K562 (cell line): Measurements from ENCODE around the gene SPATA13. TPM values are rescaled to one million over a fixed set of nuclear protein-coding genes. Genes with fewer than 3 reads are reported as not detected.

ENCODE experiments used
- ATAC-seq: fragments of 200-7000 bp; cut with Tn5 transposase; 3 replicates; pipeline ENCODE4 v1.9.1; 2020; ENCODE audit warnings: moderate library complexity
- BruUV-seq: library from RNA; stranded (reverse); fragments of 400-500 nt; replicated peaks from 2 replicates; lab custom pipeline; 2021; lab: Mats Ljungman, UMichigan
- CTCF ChIA-PET: fragments of 300-600 bp; formaldehyde crosslinking; extraction: SDS; loops from one replicate; lab custom pipeline; 2021; ENCODE audit warnings: low intra/inter-chr PET ratio; lab: Yijun Ruan, JAX
- POLR2A ChIA-PET: fragments of 300-600, 350-650 bp; sonication (Branson Sonifier 250); formaldehyde crosslinking; extraction: SDS; loops from one replicate; lab custom pipeline; 2021; ENCODE audit warnings: antibody characterized with exemption, inconsistent platforms; lab: Yijun Ruan, JAX
- DNase-seq, 4 experiments: peaks; one replicate each; pipeline versions ENCODE4 v3.0.0 to v3.0.0-alpha.2; 2011 to 2018; ENCODE audit warnings: low spot score in 3 of 4, mixed read lengths in 3 of 4; ENCODE audit errors: extremely low read depth in 1 of 4
- FAIRE-seq: peaks from 2 replicates; lab custom pipeline; 2011; peaks lifted over from hg19 to GRCh38; lab: Jason Lieb, UNC
- H2AFZ ChIP-seq: 2 replicates; pipeline ENCODE4 v1.6.0; 2011; ENCODE audit warnings: low read depth, low read length, control low read depth, inconsistent platforms
- H3K27ac ChIP-seq: fragments of 200-600 bp; 3 replicates; pipeline ENCODE4 v1.8.0; 2011; ENCODE audit warnings: low read depth, mild to moderate bottlenecking, control low read depth, inconsistent platforms, low read length, moderate library complexity, mixed read lengths; ENCODE audit errors: extremely low read depth
- H3K27me3 ChIP-seq, 2 experiments: fragments of 300-600 bp in 1 of 2; 2 replicates in 1 of 2; 3 replicates in 1 of 2; pipeline versions ENCODE4 v1.6.0 to v1.8.0; 2011; ENCODE audit warnings: inconsistent platforms in 2 of 2, low read length in 2 of 2, mild to moderate bottlenecking in 1 of 2, mixed read lengths in 1 of 2, moderate library complexity in 1 of 2; ENCODE audit not compliant: control insufficient read depth in 2 of 2, insufficient read depth in 2 of 2
- H3K36me3 ChIP-seq: fragments of 300-600 bp; 3 replicates; pipeline ENCODE4 v1.8.0; 2011; ENCODE audit warnings: mild to moderate bottlenecking, low read length, inconsistent platforms; ENCODE audit not compliant: control insufficient read depth, insufficient read depth
- H3K4me1 ChIP-seq, 2 experiments: fragments of 200-600 bp in 1 of 2; replicated peaks in 1 of 2; 2 replicates in 1 of 2; 3 replicates in 1 of 2; pipeline versions ENCODE4 v1.5.1 to v1.8.0; 2011; ENCODE audit warnings: inconsistent platforms in 2 of 2, low read length in 2 of 2, mild to moderate bottlenecking in 1 of 2, mixed read lengths in 1 of 2, moderate library complexity in 1 of 2; ENCODE audit not compliant: control insufficient read depth in 2 of 2, insufficient read depth in 2 of 2
- H3K4me2 ChIP-seq: 2 replicates; pipeline ENCODE4 v1.6.1; 2011; ENCODE audit warnings: low read length, control low read depth, inconsistent platforms, mixed read lengths; ENCODE audit not compliant: insufficient read depth
- H3K4me3 ChIP-seq: fragments of 200-600 bp; sonication (generic), shearing (Covaris generic); 2 replicates; pipeline ENCODE4 v1.5.1; 2016; ENCODE audit warnings: control low read depth, inconsistent platforms
- H3K79me2 ChIP-seq: fragments of 200-600 bp; 3 replicates; pipeline ENCODE4 v1.8.0; 2011; ENCODE audit warnings: low read length, inconsistent platforms; ENCODE audit not compliant: control insufficient read depth, insufficient read depth
- H3K9ac ChIP-seq, 2 experiments: 2 replicates each; pipeline versions ENCODE4 v1.6.0 to v1.6.1; 2011; ENCODE audit warnings: low read depth in 2 of 2, low read length in 2 of 2, control low read depth in 1 of 2, inconsistent platforms in 1 of 2, mild to moderate bottlenecking in 1 of 2, mixed read lengths in 1 of 2; ENCODE audit not compliant: insufficient read depth in 1 of 2
- H3K9me1 ChIP-seq: one replicate; pipeline ENCODE4 v1.6.0; 2011; ENCODE audit warnings: inconsistent platforms, mild to moderate bottlenecking, low read length, moderate library complexity; ENCODE audit not compliant: control insufficient read depth, insufficient read depth
- H3K9me3 ChIP-seq: replicated peaks from 2 replicates; pipeline ENCODE4 v1.5.1; 2011; ENCODE audit warnings: low read depth, low read length, inconsistent platforms; ENCODE audit not compliant: control insufficient read depth, insufficient read depth
- H4K20me1 ChIP-seq: replicated peaks from 2 replicates; pipeline ENCODE4 v1.6.1; 2011; ENCODE audit warnings: low read length, inconsistent platforms, mixed read lengths; ENCODE audit not compliant: control insufficient read depth, insufficient read depth
- ETV5 ChIP-seq: sonication (generic); formaldehyde crosslinking; IDR thresholded peaks from 2 replicates; pipeline ENCODE4 v1.4.0; 2020; ENCODE audit warnings: low read depth, mild to moderate bottlenecking, missing genetic modification reagents
- NFE2L1 ChIP-seq: fragments of 450-650 bp; IDR thresholded peaks from 2 replicates; pipeline ENCODE4 v1.6.1; 2016; ENCODE audit warnings: missing genetic modification characterization, low read depth, mild to moderate bottlenecking, missing compliant biosample characterization, moderate library complexity, borderline replicate concordance
- POU5F1 ChIP-seq: fragments of 150-350 bp; IDR thresholded peaks from 2 replicates; pipeline ENCODE4 v1.6.1; 2014; ENCODE audit warnings: borderline replicate concordance, low read length, low read depth, mild to moderate bottlenecking; ENCODE audit not compliant: partially characterized antibody
- SMC3 ChIP-seq: conservative IDR thresholded peaks from 2 replicates; pipeline ENCODE4 v1.6.1; 2011; ENCODE audit warnings: low read depth, low read length, improper control_type of control experiment; ENCODE audit not compliant: insufficient read depth
- SREBF2 ChIP-seq: sonication (generic); formaldehyde crosslinking; IDR thresholded peaks from 2 replicates; pipeline ENCODE4 v1.4.0; 2020; ENCODE audit warnings: mild to moderate bottlenecking, missing genetic modification reagents
- ZNF511 ChIP-seq: sonication (generic); formaldehyde crosslinking; IDR thresholded peaks from 2 replicates; pipeline ENCODE4 v1.8.0; 2022; ENCODE audit warnings: mild to moderate bottlenecking, missing genetic modification reagents
- WGBS: fragments of 100-300 bp; shearing (Covaris generic); methylation state at CpG from one replicate; pipeline ENCODE4 v1.1.6; 2016; ENCODE audit warnings: low coverage, mixed read lengths; ENCODE audit not compliant: insufficient coverage; ENCODE audit errors: missing lambda C conversion rate; 5-methylcytosine and 5-hydroxymethylcytosine counted together
- in situ Hi-C: fragments of 300-500 bp; cut with MboI; formaldehyde crosslinking; loops from 4 replicates; pipeline ENCODE4 v1.15.0; 2018; ENCODE audit warnings: inconsistent platforms, mixed read lengths
- intact Hi-C: fragments of 100-400 bp; cut with micrococcal nuclease; formaldehyde crosslinking; loops from 2 replicates; pipeline ENCODE4 v1.14.2; 2022
- polyA plus RNA-seq, 8 experiments: library from polyadenylated mRNA; depleted of rRNA in 4 of 8; stranded (reverse) in 5 of 8; unstranded in 3 of 8; fragments of >200 nt; fragmentation: Nextera tagmentation in 2 of 8; fragmentation: Illumina TruSeq in 1 of 8; extraction: Ambion mirVana in 2 of 8; extraction: Trizol in 1 of 8; gene quantifications; 2 replicates each; pipeline versions ENCODE4 v1.2.1 to v1.2.3, GENCODE V29; 2011 to 2014; ENCODE audit warnings: inconsistent platforms in 1 of 8, missing spikeins in 1 of 8
- total RNA-seq, 7 experiments: library from RNA; depleted of rRNA in 6 of 7; stranded (reverse); fragments of >200 nt in 6 of 7; fragmentation: Illumina TruSeq in 2 of 7; extraction: Trizol in 2 of 7; gene quantifications; 2 replicates each; pipeline versions ENCODE4 v1.2.1 to v1.2.3, GENCODE V29; 2011 to 2021; ENCODE audit warnings: low replicate concordance in 1 of 7

The SPATA13 gene
- total and polyA plus RNA-seq, 9 of the 15 experiments (the other 6 are each of a cell fraction or from before 2014, with no cell fraction given), result 0.08 to 0.99 (median 0.21) TPM; not detected in 2

- no peak for TF ChIP-seq ZNF511 (CRISPR knock-in tag)
- no peak for TF ChIP-seq SREBF2 (CRISPR knock-in tag)
Measured at GRCh38 chr13:24112791-24113190, 47.7 kb upstream of the SPATA13 start (continued).

DNA sequence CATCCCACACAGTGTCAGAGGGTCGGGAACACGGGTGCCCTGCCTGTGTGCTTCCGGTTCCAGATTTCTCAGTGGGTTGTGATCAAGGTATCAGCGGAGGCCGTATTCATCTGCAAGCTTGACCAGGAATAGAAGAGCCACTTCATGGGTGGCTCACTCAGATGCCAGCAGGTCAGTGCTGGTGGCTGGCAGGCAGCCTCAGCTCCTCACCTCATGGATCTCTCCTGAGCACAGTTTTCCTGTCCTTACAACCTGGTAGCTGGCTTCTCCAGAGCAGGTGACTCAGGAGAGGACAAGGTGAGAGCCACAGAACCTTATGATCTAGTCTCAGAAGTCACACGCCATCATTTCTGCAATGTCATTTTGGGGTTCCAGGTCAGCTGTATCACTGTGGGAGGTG is 44.8 kb upstream of the SPATA13 start:
- Histone ChIP-seq H3K79me2 (no peaks in the 10 kb centered on the region), H3K4me1 (no peaks in the 10 kb centered on the region), H3K4me3 (no peak overlapping the region), H3K36me3 (no peaks in the 10 kb centered on the region), H2AFZ (no peak overlapping the region), H3K27me3 (peaks cover 0 to 5% of the 10 kb centered on the region in 2 experiments; a peak in 2 of 5 replicates), H3K9me1 (no peaks in the 10 kb centered on the region), H3K4me2 (no peak overlapping the region), H3K9ac (no peak overlapping the region), H3K9me3 (no peaks in the 10 kb centered on the region), H3K27ac (no peak overlapping the region), H4K20me1 (no peaks in the 10 kb centered on the region)
- TF ChIP-seq ETV5 (CRISPR knock-in tag) (no peak), POU5F1 (no peak), SMC3 (no peak), NFE2L1 (tag) (no peak)
- 0% methylated on average over 4 of the region's 6 CpGs for WGBS
- ATAC-seq (no peak), DNase-seq (no peak), FAIRE-seq (no peak)
- CTCF ChIA-PET, result no interaction called here
- no TSS peak for BruUV-seq
- intact Hi-C loops, result no loop called here
- in situ Hi-C loops, result no loop called here
- POLR2A ChIA-PET, result no interaction called here
